Right renal pelvis (tissue), 4 donors: ENCODE results near the gene KCNQ1. TPM values are rescaled to one million over a fixed set of nuclear protein-coding genes. Genes with fewer than 3 reads are reported as not detected.

ENCODE experiments used
- DNase-seq, 4 donors: peaks; one replicate each; pipeline ENCODE4 v3.0.0-alpha.2; 2013; ENCODE audit warnings: low read depth in 4 of 4, low spot score in 3 of 4, missing footprints in 1 of 4
- polyA plus RNA-seq, 4 donors: library from polyadenylated mRNA; unstranded; fragments of 120-200 nt; gene quantifications; one replicate each; pipeline ENCODE4 v1.2.1, GENCODE V29; 2013; ENCODE audit not compliant: insufficient read length in 4 of 4

The KCNQ1 gene
- polyA plus RNA-seq, 4 donors, result 9.8 to 13.2 (median 12.0) TPM

DNA sequence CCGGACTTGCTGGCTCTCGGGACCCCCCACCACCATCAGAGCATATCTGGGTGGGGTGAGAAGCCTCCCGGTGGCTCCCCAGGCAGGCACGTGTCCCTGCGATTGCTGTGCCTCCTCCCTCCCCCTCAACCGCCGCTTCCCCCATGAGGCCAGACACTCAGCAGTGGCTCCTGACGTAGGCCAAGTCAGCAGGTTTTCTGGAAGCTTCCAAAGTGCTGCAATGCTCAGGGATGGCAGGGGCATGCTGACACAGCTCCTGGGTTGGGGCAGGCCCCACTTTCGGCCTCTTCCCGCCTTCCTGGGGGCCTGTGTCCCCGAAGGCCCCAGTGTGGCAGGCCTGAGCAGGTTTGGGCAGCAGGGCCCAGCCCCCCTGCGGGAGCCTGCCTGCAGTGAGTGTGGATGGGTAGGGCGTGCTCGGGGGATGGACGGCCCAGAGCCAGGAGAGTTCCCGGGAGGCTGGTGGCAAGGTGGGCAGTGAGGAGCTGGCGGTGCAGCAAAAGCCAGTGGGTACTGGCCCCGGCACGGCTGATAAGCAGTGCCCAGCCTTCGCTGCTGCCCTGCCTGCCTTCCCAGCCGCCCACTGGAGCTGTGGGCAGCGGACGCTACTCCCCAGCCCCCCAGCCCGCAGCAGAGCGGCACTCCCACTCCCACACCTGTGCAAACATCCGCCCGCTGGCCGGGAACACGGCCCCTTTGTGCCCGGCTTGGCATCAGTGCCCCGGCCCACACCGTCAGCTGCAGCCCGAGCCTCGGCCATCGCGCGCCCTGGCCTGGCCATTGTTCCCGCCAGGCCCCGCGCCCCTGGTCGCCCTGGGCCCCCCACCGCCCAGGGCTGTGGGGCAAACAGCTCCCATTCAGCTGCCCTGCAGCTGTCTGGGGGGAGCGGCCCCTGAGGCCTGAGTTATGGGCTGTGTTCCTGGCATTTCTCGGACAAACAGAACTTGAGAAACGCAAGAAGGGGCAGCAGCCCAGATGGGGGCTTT is 130.0 kb downstream of the KCNQ1 start:
- no peak for DNase-seq

GRCh38 chr11:2575591-2576051 is 130.8 kb downstream of the KCNQ1 start:
- no peak for DNase-seq

- DNase-seq, result no peak
These were observed 131.3 kb downstream of the KCNQ1 start for GRCh38 chr11:2576111-2576510.

DNA sequence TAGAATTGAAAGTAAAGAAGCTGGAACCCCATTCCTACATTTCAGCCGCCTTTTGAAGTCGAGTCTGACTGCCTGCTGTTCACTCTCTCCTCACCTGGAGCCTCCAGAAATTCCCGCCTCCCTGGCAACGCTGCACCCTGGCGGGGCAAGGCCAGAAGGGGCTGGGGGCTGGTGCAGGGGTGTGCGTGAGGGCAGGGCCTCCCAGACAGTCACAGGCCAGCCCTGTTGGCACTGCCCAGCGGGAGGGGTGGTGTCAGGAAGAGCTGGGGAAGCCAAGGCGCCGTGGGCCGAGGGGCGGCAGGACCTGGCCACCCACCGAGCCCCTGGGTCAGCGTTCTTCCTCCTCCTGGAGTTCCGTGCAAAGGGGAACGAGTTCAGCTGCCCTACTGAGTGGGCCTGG is 131.7 kb downstream of the KCNQ1 start:
- DNase-seq, result no peak

GRCh38 chr11:2577031-2577990 is 132.5 kb downstream of the KCNQ1 start:
- DNase-seq, result no peak

GRCh38 chr11:2577991-2578928 is 133.5 kb downstream of the KCNQ1 start:
- DNase-seq, result no peak

DNA sequence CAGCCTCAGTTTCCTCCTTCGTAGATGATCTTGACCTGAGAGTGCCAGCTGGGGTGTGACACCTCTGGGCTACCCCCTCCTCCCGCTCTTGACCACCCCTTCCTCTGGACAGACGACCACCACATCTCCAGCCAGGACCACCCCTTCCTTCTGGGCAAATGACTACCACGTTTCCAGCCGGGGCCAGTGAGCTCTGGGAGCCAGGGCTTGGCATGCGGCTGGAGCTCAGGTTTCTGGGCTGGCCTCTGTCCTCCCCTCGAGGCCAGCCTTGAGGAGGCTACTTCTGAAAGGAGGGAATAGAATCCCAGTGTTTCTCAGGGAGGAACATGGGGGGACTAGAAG is 134.1 kb downstream of the KCNQ1 start:
- DNase-seq, result no peak

- DNase-seq, result no peak
These were observed 134.7 kb downstream of the KCNQ1 start for GRCh38 chr11:2579315-2580060.

DNA sequence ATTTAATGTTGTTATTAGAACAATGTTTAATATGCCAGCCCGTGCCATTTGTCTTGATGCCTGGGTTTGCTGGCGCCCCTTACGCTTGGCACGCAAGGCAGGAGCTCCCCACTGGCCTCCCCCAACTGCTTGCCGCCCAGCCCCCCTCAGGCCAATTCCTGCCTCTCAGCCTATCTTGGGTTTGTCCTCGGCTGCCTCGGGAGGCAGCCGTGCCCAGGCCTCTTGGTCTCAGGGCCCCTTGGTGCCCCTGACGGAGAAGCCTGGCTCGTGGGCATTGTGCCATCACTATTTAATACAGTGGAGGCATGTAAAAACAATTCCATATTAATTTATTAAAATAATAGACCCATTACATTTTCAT is 135.2 kb downstream of the KCNQ1 start:
- no peak for DNase-seq

DNA sequence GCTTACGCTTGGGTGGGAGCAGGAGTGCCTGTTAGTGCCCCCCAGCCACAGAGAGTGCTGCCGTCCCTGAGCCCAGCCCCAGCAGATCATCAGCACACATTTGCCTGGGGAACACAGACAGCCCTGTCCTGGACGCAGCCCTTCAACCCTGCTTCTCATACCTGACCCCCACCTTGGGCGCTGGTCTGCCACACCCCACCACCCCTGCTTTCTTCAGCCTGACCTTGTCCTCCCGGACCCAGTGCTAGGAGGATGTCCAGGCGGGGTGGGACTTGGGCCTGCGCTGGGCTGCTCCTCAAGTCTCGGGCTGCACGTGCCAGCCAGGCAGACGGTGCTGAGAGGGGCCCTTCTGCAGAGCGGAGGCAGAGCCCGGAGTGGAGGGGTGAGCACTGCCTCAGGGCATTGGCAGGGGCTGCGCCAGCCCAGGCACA is 135.8 kb downstream of the KCNQ1 start:
- DNase-seq, result no peak

GRCh38 chr11:2581151-2581930 is 136.5 kb downstream of the KCNQ1 start:
- no peak for DNase-seq

DNA sequence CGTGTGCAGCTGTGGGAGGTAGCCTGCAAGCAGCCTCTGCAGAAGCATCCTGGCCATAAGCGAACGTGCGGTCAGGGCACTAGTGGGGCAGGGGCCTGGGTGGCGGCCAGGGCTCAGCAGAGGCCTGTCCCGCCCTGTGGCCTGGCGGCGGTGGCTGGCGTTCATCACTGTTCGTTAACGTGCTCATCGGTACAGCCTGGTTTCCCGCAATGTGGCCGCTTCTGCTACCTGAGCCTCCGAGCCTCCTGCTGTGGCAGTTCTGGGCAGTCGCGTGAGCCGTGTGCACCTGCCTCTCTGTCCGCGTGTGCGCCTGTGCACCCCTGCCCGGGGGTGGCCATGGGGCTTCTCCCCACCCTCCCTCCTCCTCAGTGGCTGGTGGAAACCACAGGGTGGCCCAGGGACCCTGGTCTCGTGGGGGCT is 137.1 kb downstream of the KCNQ1 start:
- DNase-seq, result no peak

DNA sequence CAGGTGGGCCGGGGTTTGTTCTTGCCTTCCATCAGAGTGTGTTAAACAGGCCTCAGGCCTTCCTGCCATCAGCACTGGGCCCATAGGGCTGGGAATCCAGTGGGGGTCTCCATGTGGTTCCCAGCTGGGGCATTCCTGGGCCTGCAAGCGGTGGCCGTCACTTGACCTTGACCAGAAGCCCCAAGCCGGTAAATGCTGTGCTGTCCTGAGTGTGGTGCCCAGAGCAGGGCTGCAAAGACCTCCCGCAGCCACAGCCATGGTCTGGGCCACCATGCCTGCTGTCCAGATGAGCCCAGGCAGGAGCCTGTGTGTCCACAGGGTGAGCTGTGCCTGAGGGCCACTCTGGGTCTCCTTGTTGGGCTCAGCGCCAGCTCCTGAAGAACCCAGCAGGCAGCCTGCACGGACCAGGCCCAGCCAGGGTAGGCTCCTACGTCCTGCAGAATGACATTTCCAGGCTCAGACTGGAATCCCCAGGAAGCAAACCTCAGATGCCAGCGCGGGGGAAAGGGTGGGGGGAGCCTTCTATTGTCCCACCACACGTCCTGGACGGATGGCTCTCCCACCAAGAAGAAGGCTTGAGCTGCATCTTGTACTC is 137.6 kb downstream of the KCNQ1 start:
- no peak for DNase-seq

DNA sequence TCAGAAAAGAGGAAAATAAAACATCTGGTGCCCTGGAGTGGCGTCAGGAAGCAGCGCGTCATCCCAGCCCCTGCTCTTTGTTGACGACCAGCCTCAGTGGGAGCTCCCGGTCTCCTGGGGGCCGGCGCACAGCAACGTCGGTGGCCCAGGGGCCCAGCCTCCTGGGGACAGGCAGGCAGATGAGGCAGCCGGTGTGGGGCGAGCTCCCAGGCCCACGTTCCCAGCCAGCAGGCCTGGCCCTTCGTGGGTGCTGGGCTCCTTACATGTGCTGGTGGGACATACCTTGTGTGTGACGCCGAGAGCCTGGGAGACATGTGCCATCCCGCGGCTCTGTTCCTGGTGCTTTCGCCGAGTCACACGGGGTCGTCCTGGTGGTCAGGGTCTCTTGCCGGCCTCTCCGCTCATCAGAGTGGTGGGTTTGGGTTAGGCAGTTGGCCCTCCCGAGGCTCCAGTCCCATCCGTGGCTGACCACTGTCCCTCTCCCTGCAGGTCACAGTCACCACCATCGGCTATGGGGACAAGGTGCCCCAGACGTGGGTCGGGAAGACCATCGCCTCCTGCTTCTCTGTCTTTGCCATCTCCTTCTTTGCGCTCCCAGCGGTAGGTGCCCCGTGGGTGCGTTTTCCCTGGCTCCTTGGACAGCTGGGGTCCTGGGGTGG is 138.3 kb downstream of the KCNQ1 start:
- DNase-seq, result no peak

GRCh38 chr11:2583605-2583958 is 138.8 kb downstream of the KCNQ1 start:
- no peak for DNase-seq

GRCh38 chr11:2584434-2584811 is 139.6 kb downstream of the KCNQ1 start:
- no peak for DNase-seq

DNA sequence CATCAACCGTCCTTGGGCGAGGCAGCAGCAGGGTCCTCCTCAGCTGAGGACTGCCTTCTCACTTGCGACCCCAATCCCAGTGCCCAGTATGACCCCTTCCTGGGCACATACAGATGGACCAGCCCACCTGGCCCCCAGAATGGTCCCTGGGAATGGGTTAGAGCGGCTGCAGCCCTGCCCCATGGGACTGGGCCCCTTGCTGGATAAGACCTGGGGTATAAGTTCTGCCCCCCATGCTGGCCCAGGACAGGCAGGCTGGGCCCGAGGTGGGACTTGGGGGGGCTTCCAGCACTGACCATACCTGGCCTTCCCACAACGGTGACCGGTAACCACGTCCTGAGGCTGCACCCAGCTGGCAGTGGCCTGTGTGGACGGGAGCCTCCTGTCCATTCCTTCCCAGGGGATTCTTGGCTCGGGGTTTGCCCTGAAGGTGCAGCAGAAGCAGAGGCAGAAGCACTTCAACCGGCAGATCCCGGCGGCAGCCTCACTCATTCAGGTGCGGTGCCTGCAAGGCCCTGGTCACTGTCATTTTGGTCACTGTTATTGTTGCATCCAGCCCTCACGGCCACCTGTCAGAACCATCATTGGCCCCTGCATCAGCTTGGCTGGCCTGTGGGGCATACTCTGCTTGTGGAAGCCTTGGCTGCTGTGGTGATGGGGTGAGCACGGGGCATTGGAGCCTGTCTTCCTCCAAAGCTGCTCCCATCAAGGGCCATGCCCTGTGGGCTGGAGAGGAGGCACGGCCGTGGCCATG is 140.2 kb downstream of the KCNQ1 start:
- DNase-seq, result no peak
